Inferior parietal cortex (tissue), 1 donor: Measurements from ENCODE around the gene NAPSA.
"Not testable (repeated sequence)": the region's sequence is repeated elsewhere in the genome, so short reads cannot be mapped to it uniquely, and the experiment has no call there.

Experiments
- DNase-seq: peaks from one replicate; pipeline ENCODE4 v3.0.0-alpha.2; 2016; ENCODE audit errors: extremely low spot score

The NAPSA gene

GRCh38 chr19:50361290-50362029 is 4.0 kb downstream of the NAPSA start:
- no peak for DNase-seq

DNA sequence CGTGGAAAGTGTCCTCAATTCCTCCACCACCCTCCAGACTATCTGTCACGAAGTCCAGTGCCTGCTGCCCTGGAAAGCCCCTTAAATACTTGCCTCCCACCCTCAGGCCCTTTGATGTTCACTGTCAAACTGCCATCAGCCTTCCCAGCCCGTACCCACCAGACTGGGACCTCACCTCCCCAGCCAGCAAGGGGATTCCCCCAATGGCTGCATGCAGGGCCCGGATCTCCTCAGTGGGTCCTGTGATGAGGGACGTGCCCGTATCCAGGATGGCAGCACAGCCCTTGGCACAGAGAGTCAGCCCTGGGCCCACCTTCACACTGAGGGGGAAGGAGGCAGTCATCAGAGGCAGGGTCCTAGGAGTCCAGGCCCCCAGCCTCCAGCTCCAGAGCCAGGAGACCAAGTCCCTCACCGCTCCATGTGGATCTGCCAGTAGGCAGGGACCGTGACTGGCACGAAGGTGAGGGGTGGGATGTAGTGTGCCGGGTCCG is 6.1 kb downstream of the NAPSA start:
- DNase-seq = no peak

GRCh38 chr19:50358483-50359327 is 6.7 kb downstream of the NAPSA start:
- DNase-seq = peak; percentile 70

DNA sequence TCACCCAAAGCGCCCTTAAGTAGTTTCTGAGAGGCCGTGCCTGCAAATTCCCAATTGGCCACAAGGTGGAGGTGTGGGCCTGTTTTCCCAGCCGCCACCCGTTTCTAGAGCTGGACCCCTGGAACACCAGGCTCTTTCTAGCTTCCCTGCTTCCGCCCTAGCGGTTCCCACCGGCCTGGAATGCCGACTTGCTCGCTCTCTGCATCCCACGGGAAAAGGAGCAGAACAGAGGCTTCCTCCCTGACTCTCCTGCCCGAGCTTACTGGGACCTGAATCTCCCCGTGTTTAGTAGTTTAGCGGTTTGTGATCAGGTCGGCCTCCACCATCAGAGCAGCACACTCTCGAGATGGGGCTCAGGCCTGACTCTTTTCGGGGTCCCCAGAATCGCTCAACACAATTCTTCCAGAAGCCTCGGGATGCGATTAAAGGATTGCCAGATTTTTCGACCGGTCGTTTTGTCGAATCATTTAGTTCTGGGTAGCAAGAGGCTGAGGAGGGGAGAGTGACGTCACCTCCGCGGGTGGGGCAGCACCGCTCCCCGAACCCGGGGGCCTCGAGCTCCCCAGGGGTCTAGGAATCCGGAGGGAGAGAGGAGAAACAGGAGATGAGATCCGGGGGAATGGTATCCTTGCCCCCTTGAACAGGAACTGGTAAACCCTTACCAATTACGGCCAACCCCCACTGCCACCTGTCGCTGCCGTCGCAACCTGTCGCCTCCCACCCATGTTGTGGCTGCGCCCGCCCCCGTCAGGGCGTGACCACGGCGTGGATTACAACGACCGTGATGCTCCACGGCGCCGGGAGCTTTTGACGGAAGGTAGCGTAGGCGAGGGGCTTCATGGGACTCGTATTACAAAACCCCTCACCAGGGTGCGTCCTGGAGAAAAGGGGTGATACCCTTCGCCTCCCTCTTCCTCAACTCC is 8.0 kb downstream of the NAPSA start:
- DNase-seq = peak; percentile 85

GRCh38 chr19:50356691-50357177 is 8.7 kb downstream of the NAPSA start:
- no peak for DNase-seq

GRCh38 chr19:50353487-50353880 is 12.0 kb downstream of the NAPSA start:
- DNase-seq = not testable (repeated sequence)

DNA sequence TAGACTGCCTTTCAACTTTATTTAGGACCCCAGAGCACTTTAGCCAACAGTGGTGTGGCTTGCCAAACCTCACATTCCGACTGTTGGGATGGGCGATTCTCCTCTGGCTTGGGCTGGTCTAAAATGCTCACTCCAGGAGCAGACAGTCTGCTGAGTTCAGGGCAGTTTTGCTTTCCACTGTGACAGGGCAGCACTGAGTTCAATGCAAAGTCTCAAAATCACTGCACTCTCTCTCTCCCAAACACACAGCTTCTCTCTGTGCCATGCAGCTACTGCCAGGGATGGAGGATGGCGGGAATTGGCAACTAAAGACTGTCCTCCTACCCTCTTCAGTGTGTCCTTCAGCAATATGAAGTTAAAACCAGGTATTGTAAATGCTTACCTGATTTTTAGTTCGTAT is 13.2 kb downstream of the NAPSA start:
- DNase-seq = no peak

DNA sequence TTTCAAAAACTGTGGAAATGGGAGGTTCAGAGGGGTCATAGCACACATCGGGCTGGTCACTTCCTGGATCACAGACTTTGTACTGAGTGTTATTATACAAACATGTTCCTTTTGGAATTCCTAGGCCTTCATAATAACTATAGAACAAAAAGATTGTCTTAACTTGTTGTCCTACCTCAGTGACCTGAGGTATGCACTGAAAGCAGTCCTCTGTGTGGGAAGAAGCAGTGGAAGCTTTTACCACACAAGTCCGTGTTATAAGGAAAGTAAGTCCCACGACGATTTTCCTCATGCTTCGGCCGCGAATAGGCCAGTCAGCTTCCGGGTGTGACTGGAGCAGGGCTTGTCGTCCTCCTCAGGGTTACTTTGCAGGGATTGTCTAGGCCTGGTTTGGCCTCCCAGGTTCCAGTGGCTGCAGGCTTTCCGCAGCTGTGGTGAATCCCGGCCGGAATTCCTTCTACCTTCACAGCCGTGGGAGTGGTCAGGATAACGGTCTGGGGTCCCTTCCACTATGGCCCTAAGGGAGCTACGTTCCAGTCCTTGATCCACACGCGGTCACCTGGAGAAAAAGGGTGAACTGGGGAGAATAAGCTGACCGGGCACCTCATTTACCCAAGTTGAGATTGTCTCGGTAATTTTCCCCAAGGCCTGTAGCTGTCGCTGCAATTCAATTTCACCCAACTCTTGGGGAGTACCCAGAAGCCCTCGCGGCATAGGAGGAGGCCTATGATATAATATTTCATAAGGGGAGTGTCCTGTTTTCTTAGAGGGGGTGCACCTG is 16.0 kb downstream of the NAPSA start:
- DNase-seq = no peak

- not testable (repeated sequence) for DNase-seq
Observed at GRCh38 chr19:50347089-50347581, 18.3 kb downstream of the NAPSA start.

GRCh38 chr19:50344661-50345318 is 20.6 kb downstream of the NAPSA start:
- DNase-seq = no peak

- DNase-seq = no peak
Observed at GRCh38 chr19:50341091-50341564, 24.3 kb downstream of the NAPSA start.

DNA sequence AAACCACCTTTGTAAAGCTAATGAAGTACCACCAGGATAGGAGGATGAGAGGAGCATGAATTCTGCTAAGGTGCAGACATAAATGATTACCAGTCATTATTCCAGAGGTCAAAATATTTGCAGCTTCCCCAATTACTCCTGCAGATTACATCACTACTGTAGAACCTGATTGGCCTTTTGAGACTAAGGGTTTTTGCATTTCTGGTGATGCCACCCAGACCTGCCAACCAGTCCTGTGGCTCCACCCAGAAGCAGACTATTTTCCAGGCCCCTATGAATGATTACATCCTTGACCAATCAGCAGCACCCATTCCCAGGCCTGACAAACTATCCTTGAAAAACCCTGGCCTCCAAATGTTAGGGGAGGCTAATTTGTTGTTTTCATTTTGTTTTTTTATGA is 25.1 kb downstream of the NAPSA start:
- no peak for DNase-seq

GRCh38 chr19:50337031-50337430 is 28.4 kb downstream of the NAPSA start:
- not testable (repeated sequence) for DNase-seq

- no peak for DNase-seq
Observed at GRCh38 chr19:50334741-50335421, 30.6 kb downstream of the NAPSA start.

DNA sequence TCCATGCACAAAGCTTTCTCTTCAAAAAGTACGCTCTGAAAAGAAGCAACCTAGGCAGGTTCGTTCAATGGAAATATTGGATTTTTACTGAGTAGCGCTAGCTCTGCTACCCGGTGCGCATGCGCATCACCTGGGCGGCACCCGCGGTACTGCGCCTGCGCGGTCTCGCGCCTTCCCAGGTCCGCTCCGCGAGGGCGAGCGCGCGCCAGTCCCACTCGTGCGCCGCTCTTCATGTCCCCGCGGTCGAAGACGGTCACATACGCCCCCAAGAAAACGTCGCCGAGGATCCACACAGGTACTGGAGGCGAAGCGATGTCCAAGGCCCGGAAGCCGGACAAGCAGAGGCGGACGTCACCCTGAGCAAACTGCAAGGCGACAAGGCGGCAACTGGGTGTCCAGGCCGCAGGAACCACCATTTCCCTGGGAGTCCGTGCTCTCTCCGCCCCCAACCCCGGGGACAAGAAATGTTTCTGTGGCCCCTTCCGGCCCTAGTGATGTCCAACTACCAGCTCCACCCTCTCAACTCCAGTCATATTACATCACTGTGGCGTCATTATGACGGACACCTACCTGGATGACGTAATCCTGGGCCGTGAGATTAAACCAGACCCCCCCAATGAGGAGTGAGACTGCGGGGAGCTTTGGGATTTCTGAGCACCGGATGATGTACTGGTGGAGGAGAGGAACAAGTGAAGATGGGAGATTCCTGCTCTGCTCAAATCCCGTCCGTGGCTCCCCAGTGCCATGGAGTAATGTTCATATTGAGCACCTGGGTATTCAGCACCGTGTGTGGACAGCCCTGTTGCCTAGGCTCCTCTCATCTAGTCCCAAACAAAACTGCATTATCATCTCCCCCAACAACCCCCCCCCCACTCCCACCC is 31.5 kb downstream of the NAPSA start:
- no peak for DNase-seq

- DNase-seq = peak; percentile 96
Observed at GRCh38 chr19:50333235-50333736, 32.2 kb downstream of the NAPSA start.

DNA sequence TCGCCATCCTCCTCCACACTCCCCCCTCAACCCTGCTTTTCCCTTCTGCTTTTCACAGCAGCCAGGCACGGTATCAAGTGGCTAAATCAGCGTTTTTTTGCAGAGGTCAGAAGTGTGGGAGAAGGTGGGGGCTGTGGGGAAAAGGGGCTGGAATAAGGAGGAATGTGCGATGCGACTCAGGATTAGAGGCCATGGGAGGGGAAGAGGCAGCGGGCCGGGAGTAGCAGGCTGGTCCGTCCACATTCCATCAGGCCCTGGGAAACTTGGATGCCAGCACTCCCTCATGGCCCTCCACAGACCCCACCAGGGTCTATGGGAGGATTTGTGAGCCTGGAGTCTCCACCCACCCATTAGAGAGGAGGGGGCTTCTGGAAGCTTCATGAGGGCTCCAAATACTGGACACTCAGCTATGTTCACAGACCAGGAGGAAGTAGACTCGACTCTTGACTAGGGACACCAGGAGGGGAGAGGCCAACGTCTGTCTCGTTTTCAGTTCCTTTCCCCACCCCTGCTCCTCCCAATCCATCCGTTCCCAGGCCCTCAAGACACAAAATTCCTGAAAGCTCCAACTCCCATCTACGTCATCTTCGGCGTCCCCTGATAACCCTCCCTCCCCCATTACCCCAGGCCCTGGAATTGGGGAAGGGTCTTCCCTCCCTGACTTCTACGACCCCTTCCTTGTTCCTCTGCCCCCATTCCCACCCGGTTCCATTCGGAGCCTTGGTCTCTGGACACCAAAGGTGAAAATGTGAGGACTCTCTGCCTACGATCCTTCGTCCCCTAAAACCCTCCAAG is 33.0 kb downstream of the NAPSA start:
- no peak for DNase-seq

- no peak for DNase-seq
Observed at GRCh38 chr19:50331994-50332243, 33.5 kb downstream of the NAPSA start.
